Measurements from ENCODE around the gene ZNF839.
"Not testable (repeated sequence)": the region's sequence is repeated elsewhere in the genome, so short reads cannot be mapped to it uniquely, and the experiment has no call there.

ZNF839 gene

DNA sequence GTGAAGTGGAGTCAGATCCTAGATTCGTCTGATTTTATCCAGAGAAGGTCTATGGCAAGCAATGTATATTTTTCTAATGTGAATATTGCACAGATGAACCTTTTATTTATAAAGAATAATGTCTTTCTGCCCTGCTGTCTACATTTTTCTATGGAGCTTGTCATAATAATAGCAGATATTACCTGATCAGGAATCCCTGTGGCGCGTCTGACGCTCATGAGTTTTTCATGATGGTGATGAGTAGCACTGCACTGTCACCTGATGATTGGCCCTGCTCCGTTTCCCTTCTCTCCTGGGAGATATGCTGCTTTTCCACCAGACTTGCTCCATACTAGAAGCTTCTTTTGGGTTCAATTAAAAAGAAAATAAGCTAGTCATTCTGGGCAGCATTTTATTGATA, 22.7 kb downstream of the ZNF839 start:
- no peak for DNase-seq (ENCODE audit: low spot score)

- no peak for DNase-seq (ENCODE audit: low spot score)
These were observed 24.5 kb downstream of the ZNF839 start for GRCh38 chr14:102344084-102344483.

GRCh38 chr14:102344485-102344884, 24.9 kb downstream of the ZNF839 start:
- DNase-seq (ENCODE audit: low spot score), result no peak

DNA sequence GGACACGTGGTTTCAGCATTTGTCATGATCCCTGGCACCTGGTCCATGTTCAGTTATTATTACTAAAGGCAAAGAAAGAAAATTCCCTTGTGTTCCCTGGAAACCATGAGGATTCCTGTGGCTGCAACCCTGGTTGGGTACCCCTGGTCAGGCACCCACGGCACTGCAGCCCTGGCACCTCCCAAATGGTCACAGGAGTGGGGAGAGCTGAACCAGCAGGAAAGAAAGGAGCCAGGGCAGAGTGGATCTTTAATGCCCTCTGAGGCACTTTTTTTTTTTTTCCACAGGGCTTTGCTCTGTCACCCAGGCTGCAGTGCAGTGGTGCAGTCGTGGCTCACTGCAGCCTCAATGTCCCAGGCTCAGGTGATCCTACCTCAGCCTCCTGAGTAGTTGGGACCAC, 25.7 kb downstream of the ZNF839 start:
- DNase-seq (ENCODE audit: low spot score), result no peak

DNA sequence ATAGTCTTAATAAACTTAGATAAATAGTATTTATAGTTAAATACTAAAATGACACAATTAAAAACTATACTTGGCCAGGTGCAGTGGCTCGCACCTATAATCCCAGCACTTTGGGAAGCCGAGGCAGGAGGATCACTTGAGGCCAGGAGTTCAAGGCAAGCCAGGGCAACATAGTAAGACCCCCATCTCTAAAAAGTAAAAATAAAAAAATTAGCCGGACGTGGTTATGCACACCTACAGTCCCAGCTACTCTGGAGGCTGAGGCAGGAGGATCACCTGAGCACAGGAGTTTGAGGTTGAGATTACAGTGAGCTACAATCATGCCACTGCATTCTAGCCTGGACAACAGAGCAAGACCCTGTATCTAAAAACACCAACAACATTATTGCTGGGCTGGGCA, 27.1 kb downstream of the ZNF839 start:
- DNase-seq (ENCODE audit: low spot score), result no peak

GRCh38 chr14:102348376-102348775, 28.8 kb downstream of the ZNF839 start:
- no peak for DNase-seq (ENCODE audit: low spot score)

DNA sequence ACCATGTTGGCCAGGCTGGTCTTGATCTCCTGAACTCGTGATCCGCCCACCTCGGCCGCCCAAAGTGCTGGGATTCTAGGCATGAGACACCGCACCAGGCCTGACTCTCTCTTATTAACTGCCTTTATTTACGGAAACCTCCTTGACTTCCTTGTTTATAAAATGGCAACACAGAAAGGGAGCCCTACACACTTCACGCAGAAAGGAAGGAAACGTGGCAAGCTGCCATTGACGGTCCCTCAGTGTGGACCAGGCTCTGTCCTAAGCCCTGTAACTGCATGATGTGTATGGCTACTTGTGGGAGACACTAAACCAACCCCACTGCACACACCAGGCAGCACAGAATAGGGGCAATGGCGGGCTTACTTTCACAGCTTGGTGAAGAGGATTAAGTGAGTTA, 31.5 kb downstream of the ZNF839 start:
- no peak for DNase-seq (ENCODE audit: low spot score)

- not testable (repeated sequence) for DNase-seq (ENCODE audit: low spot score)
These were observed 32.0 kb downstream of the ZNF839 start for GRCh38 chr14:102351593-102351992.

DNA sequence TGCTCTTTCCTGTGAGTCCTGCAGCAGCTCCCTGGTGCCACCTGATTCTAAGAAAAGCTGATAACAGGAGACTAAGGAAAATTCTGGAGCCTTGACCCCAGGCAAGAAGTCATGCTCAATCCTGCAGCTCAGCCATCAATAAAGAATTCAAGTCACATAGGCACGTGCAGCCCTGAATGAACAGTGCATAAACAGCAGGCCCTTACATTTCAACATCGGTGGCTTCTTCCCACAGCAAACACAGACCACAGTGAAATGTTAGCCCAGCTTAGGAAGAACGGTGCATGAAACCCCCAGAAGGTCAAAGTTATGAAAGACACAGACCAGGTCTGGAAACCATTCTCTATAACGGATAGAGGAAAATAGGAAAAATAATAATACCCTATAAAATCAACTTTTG, 32.7 kb downstream of the ZNF839 start:
- no peak for DNase-seq (ENCODE audit: low spot score)

DNA sequence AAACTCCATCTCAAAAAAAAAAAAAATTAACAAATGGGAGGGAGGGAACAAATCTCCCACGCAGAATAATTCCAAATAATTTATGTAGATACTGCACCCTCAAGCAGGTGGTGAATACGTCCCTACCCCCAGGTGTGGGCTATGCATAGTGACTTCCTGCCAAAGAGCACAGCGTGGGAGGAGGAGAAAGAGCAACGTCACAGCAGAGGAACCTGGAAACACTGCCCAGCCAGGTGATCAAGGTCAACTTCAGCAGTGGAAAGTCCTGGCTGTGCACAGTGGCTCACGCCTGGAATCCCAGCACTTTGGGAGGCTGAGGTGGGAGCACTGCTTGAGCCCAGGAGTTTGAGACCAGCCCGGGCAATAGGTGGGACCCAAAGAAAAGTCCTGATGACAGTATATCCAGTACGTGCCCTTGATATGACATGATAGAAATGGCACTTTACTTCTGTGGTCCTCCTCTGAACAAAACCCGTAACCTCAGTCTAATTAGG, 33.6 kb downstream of the ZNF839 start:
- DNase-seq (ENCODE audit: low spot score), result no peak

GRCh38 chr14:102356280-102356679, 36.7 kb downstream of the ZNF839 start:
- DNase-seq (ENCODE audit: low spot score), result no peak

- DNase-seq (ENCODE audit: low spot score), result no peak
These were observed 39.8 kb downstream of the ZNF839 start for GRCh38 chr14:102359341-102359740.

GRCh38 chr14:102360388-102360787, 40.8 kb downstream of the ZNF839 start:
- no peak for DNase-seq (ENCODE audit: low spot score)

- peak; percentile 38 for DNase-seq (ENCODE audit: low spot score)
These were observed 42.5 kb downstream of the ZNF839 start for GRCh38 chr14:102362084-102362483.

DNA sequence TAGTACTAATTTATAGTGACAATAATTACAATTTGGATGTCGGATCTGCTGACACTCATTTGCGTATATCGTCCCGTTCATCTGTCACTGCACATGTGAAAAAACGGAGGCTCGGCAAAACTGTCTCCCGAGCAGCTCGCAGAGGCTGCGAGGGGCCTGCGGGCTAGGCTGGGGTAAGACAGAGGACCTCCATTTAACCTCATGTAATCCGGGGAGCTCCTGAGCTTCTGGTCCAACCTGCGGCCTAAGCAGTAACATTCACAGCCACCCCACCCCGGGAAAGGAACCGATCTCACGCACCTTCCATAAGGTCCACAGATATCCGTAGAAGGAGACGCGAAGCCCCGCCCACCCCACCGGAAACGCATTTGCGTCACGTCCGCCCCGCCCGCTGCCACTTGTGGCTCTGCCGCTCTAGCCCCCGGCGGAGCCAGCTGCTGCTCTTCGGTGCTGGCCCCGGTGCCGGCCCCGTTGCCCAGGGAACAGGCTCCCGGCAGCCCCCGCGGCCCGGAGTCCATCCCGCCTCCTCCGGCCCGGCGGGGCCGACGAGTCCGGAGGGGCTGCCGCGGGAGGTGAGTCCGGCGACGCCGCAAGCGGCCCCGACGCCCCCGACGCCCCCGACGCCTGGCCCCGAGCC, 43.1 kb downstream of the ZNF839 start, which contains the start of the genes CINP and TECPR2:
CINP (minus strand) TSS at position 346 of the 637 bp plus-strand sequence; CDS start at position 307, 39 bp downstream.
TECPR2 (plus strand) TSS at position 397 of the 637 bp plus-strand sequence. CDS start 13,781 bp downstream, outside the sequence.
- peak; percentile 99 for DNase-seq (ENCODE audit: low spot score)

DNA sequence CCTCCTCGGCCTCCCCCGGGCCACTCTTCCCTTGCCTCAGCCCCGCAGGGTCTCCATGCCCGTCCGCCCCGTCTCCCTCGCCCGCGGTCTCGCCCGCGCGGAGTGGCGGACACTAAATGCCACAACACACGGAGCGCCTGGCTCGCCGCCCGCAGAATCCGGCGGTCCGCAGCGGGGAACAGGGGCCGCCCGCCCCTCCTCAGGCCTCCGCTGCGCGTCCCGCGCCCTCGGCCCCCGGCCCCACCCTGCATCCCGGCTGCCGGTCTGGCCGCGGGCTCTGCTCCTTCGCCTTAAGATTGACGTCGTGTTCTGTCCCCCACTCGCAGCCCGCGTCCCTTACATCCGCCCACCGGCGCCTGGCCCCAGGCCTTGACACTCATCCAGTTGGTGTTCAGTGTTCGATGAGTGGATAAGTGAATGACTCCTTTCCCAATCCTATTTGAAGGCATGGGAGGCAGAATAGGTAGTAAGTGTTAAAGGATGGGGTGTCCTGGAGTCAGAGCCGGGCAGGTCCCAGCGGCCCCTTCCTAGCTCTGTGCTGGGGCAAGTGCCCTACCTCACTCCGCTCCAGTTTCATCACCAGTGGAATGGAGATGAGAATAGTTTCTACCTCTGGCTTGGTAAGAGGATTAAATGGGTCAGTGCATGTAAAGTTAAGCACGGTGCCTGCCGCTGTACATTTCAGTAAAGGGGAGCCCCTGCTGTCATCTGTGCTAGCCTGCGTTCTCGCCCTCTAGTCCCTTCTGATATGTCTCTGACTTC, 43.8 kb downstream of the ZNF839 start:
- DNase-seq (ENCODE audit: low spot score), result peak; percentile 71

DNA sequence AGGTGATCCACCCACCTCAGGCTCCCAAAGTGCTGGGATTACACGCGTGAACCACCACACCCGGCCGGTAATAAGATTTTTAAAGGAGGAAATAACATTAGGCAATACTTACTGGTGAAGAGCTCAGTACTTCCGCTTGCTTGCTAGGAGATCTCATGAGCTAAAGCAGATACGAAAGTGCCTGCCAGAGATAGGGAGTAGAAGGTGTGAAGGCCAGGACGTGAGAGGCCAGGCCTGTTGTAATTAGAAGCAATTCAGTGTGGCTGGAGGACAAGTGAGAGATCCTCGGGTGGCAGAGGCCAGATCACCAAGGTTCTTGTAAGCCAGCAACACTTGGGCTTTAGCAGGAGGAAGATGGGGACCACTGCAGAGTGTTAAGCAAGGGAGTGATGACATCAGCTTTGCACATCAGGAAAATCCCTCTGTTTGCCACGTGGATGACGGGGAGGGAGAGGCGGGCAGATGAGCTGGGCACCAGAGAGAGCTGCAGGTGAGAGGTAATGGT, 50.8 kb downstream of the ZNF839 start:
- no peak for DNase-seq (ENCODE audit: low spot score)

GRCh38 chr14:102371361-102371760, 51.8 kb downstream of the ZNF839 start:
- no peak for DNase-seq (ENCODE audit: low spot score)

DNA sequence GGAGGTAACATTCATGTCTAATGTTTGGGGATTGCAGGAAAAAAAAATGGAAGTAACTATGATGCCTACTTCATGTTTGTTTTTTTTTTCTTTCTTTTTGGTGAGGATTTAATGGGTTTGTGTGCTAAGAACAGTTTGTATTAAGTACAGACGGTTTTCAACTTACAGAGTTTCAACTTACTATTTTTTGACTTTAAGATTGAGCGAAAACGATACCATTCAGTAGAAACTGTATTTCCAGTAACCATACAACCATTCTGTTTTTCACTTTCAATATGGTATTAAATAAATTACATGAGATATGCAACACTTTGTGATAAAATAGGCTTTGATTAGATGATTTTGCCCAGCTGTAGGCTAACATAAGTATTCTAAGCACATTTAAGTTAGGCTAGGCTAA, 53.6 kb downstream of the ZNF839 start:
- no peak for DNase-seq (ENCODE audit: low spot score)

DNA sequence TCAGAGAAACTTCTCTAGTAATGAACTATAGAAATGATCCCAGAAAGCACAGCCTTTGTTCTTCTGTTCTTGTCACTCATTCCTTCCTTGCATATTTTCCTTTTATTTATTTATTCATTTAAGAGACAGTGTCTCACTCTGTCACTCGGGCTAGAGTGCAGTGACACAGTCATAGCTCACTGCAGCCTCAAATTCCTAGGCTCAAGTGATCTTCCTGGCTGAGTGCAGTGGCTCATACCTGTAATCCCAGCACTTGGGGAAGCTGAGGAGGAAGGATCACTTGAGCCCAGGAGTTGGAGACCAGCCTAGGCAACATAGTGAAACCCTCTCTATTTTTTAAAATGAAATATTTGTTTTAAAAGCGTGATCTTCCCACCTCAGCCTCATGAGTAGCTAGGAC, 54.7 kb downstream of the ZNF839 start:
- DNase-seq (ENCODE audit: low spot score), result no peak

- no peak for DNase-seq (ENCODE audit: low spot score)
These were observed 55.6 kb downstream of the ZNF839 start for GRCh38 chr14:102375119-102375518.

DNA sequence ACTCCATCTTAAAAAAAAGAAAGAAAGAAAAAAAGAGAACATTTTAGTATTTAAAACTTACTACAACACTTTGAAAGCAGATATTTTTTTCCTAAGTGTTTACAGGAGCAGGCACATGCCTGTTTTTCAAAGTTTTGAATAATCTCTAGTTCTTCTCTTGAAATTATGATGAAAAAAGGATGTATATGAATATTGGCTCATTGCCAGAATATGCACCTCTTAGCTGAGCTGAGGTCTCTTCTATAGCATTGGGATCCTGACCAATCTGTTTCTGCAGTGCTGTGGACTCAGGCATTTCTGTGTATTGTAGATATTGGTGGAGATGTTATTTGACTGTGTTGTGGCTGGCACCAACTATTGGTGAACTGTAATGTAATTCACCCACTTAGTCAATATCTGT, 58.1 kb downstream of the ZNF839 start:
- no peak for DNase-seq (ENCODE audit: low spot score)

- no peak for DNase-seq (ENCODE audit: low spot score)
These were observed 59.3 kb downstream of the ZNF839 start for GRCh38 chr14:102378830-102379229.

Measured in GM03348 (cell line).